DND-41 (cell line): ENCODE results near the gene SLC1A7.

Experiments
- CTCF ChIP-seq: IDR thresholded peaks from 2 replicates; pipeline ENCODE4 v1.5.1; 2012; ENCODE audit warnings: borderline replicate concordance, low read length, moderate library complexity, mild to moderate bottlenecking; ENCODE audit not compliant: poor library complexity, severe bottlenecking; ENCODE audit errors: extremely low read depth
- EZH2 ChIP-seq: IDR thresholded peaks from 3 replicates; pipeline ENCODE4 v1.6.1; 2012; ENCODE audit warnings: borderline replicate concordance, low read depth, mild to moderate bottlenecking, moderate library complexity, low read length, inconsistent platforms; ENCODE audit not compliant: severe bottlenecking

- TF ChIP-seq CTCF (no peak), EZH2 (no peak)
Measured at GRCh38 chr1:53144201-53144600, 1.8 kb upstream of the SLC1A7 start.
